Measurements from ENCODE around the gene AGPAT4. TPM values are rescaled to one million over a fixed set of nuclear protein-coding genes. Genes with fewer than 3 reads are reported as not detected.

AGPAT4 gene
- polyA plus RNA-seq, 1 experiment: 3.7 TPM

GRCh38 chr6:161254464-161255253, 19.2 kb downstream of the AGPAT4 start:
- no peak for DNase-seq (ENCODE audit: low read depth)
- ChIA-PET CTCF (interaction anchor here (0.5 to 1.9 kb wide), 3 partner anchors 11 to 194 kb away, joined by 4 to 5 read pairs (median 4); no protein-coding TSS in a partner anchor), POLR2A (no interaction called here)
- H3K4me3 ChIP-seq (ENCODE audit: low read depth, low read length): no peak overlapping the region
- TF ChIP-seq CTCF (IDR thresholded peaks at IDR 0.05; ENCODE audit: insufficient read depth, low read depth, low read length): no peak
- H3K27me3 ChIP-seq (ENCODE audit: control insufficient read depth, insufficient read depth, low read length): no peaks in the 10 kb centered on the region
- H3K36me3 ChIP-seq (ENCODE audit: control insufficient read depth, insufficient read depth, low read length): no peaks in the 10 kb centered on the region; the same call in 1 of the 2 replicates

DNA sequence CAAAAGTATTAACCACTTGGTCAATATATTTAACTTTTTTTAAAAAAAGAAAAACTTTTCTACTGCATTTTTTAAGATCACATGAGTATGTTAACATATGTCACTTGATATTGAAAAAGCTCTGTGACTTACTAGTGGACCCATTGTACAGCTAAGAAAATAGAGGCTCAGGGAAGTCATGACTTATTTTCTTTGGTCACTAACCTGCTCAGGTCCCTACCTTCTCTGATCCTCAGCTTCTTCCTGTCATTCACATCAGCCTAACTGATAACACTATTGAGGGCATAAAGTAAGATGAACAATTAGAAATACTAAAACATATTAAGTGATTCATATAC, 19.8 kb downstream of the AGPAT4 start:
- POLR2A ChIA-PET: no interaction called here
- CTCF ChIA-PET: interaction anchor here (0.5 to 1.9 kb wide), 3 partner anchors 10 to 194 kb away, joined by 4 to 5 read pairs (median 4); no protein-coding TSS in a partner anchor
- H3K27me3 ChIP-seq (ENCODE audit: control insufficient read depth, insufficient read depth, low read length): no peaks in the 10 kb centered on the region
- no peak for DNase-seq (ENCODE audit: low read depth)
- no peak overlapping the region for H3K4me3 ChIP-seq (ENCODE audit: low read depth, low read length)
- H3K36me3 ChIP-seq (ENCODE audit: control insufficient read depth, insufficient read depth, low read length): no peaks in the 10 kb centered on the region; the same call in 1 of the 2 replicates
- TF ChIP-seq CTCF (IDR thresholded peaks at IDR 0.05; ENCODE audit: insufficient read depth, low read depth, low read length): no peak

- no peak overlapping the region for H3K4me3 ChIP-seq (ENCODE audit: low read depth, low read length)
- no peaks in the 10 kb centered on the region for H3K27me3 ChIP-seq (ENCODE audit: control insufficient read depth, insufficient read depth, low read length)
- no peaks in the 10 kb centered on the region; the same call in 1 of the 2 replicates for H3K36me3 ChIP-seq (ENCODE audit: control insufficient read depth, insufficient read depth, low read length)
- no peak for TF ChIP-seq CTCF (IDR thresholded peaks at IDR 0.05; ENCODE audit: insufficient read depth, low read depth, low read length)
- ChIA-PET CTCF (interaction anchor here (1.2 kb wide), 1 partner anchor 12 kb away, joined by 5 read pairs; no protein-coding TSS in a partner anchor), POLR2A (no interaction called here)
- no peak for DNase-seq (ENCODE audit: low read depth)
These were observed 22.5 kb downstream of the AGPAT4 start for GRCh38 chr6:161251345-161251744.

GRCh38 chr6:161249327-161249726, 24.5 kb downstream of the AGPAT4 start:
- CTCF ChIA-PET: no interaction called here

More at GRCh38 chr6:161249327-161249726, 24.5 kb downstream of the AGPAT4 start:
- TF ChIP-seq CTCF (IDR thresholded peaks at IDR 0.05; ENCODE audit: insufficient read depth, low read depth, low read length): no peak
- no peak for DNase-seq (ENCODE audit: low read depth)
- POLR2A ChIA-PET: no interaction called here
- Histone ChIP-seq H3K27me3 (ENCODE audit: control insufficient read depth, insufficient read depth, low read length) (no peaks in the 10 kb centered on the region), H3K36me3 (ENCODE audit: control insufficient read depth, insufficient read depth, low read length) (no peaks in the 10 kb centered on the region; the same call in 1 of the 2 replicates), H3K4me3 (ENCODE audit: low read depth, low read length) (no peak overlapping the region)
